Small intestine (tissue), 16 donors: ENCODE data around the gene NOX3. TPM values are rescaled to one million over a fixed set of nuclear protein-coding genes. Genes with fewer than 3 reads are reported as not detected.

ENCODE experiments used
- DNase-seq, 2 donors: peaks; one replicate each; pipeline versions ENCODE4 v3.0.0 to v3.0.0-alpha.2; 2013
- FAIRE-seq: peaks from 2 replicates; lab custom pipeline; 2012; peaks lifted over from hg19 to GRCh38; lab: Jason Lieb, UNC
- H3K27ac ChIP-seq, 3 donors: one replicate each; pipeline ENCODE4 v1.5.1; 2013; ENCODE audit warnings: low read length in 2 of 3, mild to moderate bottlenecking in 2 of 3, control low read depth in 1 of 3, inconsistent platforms in 1 of 3, low read depth in 1 of 3, moderate library complexity in 1 of 3
- H3K27me3 ChIP-seq, 3 donors: one replicate each; pipeline ENCODE4 v1.6.1; 2013; ENCODE audit warnings: low read length in 3 of 3, inconsistent platforms in 1 of 3; ENCODE audit not compliant: control insufficient read depth in 3 of 3, insufficient read depth in 3 of 3
- H3K36me3 ChIP-seq, 3 donors: one replicate each; pipeline ENCODE4 v1.6.1; 2013; ENCODE audit warnings: low read length in 3 of 3, inconsistent platforms in 1 of 3, low read depth in 1 of 3, mild to moderate bottlenecking in 1 of 3, moderate library complexity in 1 of 3; ENCODE audit not compliant: control insufficient read depth in 3 of 3, insufficient read depth in 2 of 3
- H3K4me1 ChIP-seq, 3 donors: one replicate each; pipeline ENCODE4 v1.6.1; 2013; ENCODE audit warnings: low read length in 2 of 3, inconsistent platforms in 1 of 3, low read depth in 1 of 3, mild to moderate bottlenecking in 1 of 3, moderate library complexity in 1 of 3; ENCODE audit not compliant: control insufficient read depth in 3 of 3, insufficient read depth in 2 of 3
- H3K4me3 ChIP-seq, 3 donors: one replicate each; pipeline ENCODE4 v1.5.1; 2013; ENCODE audit warnings: low read length in 3 of 3, control low read depth in 1 of 3, inconsistent platforms in 1 of 3, low read depth in 1 of 3, mild to moderate bottlenecking in 1 of 3, moderate library complexity in 1 of 3
- H3K9me3 ChIP-seq, 2 donors: one replicate each; pipeline ENCODE4 v1.6.1; 2013; ENCODE audit warnings: low read depth in 1 of 2, low read length in 1 of 2; ENCODE audit not compliant: control insufficient read depth in 2 of 2, insufficient read depth in 1 of 2
- WGBS, 3 donors: extraction: QIAGEN DNeasy Blood & Tissue Kit; methylation state at CpG; one replicate each; pipeline ENCODE4 v1.1.7; 2013; 5-methylcytosine and 5-hydroxymethylcytosine counted together
- long read RNA-seq, 10 donors: transcript quantifications; one replicate each; lab custom pipeline, GENCODE V29; 2026
- polyA plus RNA-seq, 4 donors: library from polyadenylated mRNA; stranded (reverse) in 3 of 4; unstranded in 1 of 4; fragments of 200-250 nt in 3 of 4; fragments of 120-200 nt in 1 of 4; gene quantifications; one replicate each; pipeline versions ENCODE4 v1.2.1 to v1.2.3, GENCODE V29; 2013
- donor health status: healthy with polysubstance abuse.
- donor health status: control.
- donor health status: control.
- donor health status: Bipolar disorder and iron deficiency.
- donor health status: healthy.

The NOX3 gene
- not detected for polyA plus RNA-seq
- long read RNA-seq, donor 1: 0 reads
- long read RNA-seq, donor 2: 0 reads
- long read RNA-seq, donor 3: 0 reads
- long read RNA-seq, donor 4: 0 reads
- long read RNA-seq, donor 5: 0 reads
- long read RNA-seq, donor 6: 0 reads
- long read RNA-seq, donor 7: 0 reads
- long read RNA-seq, donor 8: 0 reads
- long read RNA-seq, donor 9: 0 reads
- long read RNA-seq, donor 10: 0 reads

GRCh38 chr6:155455766-155456165, at the start of gene NOX3:
NOX3 (minus strand) TSS chr6:155455839; CDS start chr6:155455800, 39 bp downstream.
- DNase-seq (no peak), FAIRE-seq (no peak)
- Histone ChIP-seq H3K4me3 (no peak within 1 kb of the TSS), H3K27me3 (no peaks in the 10 kb centered on the region), H3K27ac (no peak within 1 kb of the TSS), H3K36me3 (no peaks in the 10 kb centered on the region), H3K4me1 (no peaks in the 10 kb centered on the region), H3K9me3 (no peaks in the 10 kb centered on the region)
- WGBS, 3 donors: 68 to 78% (median 75%) methylated on average over 5 of the region's 5 CpGs

GRCh38 chr6:155504848-155505607, 49.4 kb upstream of the NOX3 start:
- H3K4me1 ChIP-seq: no peaks in the 10 kb centered on the region
- 69 to 82% (median 75%) methylated on average over 5 of the region's 5 CpGs for WGBS, 3 donors
- FAIRE-seq (no peak), DNase-seq (no peak)
- H3K27ac ChIP-seq: no peak overlapping the region
- no peak overlapping the region for H3K4me3 ChIP-seq
- H3K36me3 ChIP-seq: no peaks in the 10 kb centered on the region
- no peaks in the 10 kb centered on the region for H3K27me3 ChIP-seq
- H3K9me3 ChIP-seq: peaks cover 0 to 2% of the 10 kb centered on the region in 2 donors

DNA sequence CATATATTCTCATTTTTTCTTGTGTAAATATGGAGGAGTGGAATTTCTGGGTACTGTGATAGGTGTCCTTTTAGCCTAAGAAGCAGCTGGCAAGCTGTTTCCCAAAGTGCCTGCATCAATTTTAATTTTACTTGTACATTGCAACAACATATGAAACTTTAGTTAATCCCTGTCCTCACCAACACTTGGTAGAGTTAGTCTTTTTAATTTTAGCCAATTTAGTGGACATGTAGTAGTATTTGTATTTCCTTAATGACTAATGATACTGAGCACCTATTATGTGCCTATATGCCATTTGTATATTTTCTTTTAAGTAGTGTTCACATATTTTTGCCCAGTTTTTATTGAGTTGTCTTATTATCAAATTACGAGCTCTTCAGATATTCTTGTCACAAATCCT, 46.8 kb upstream of the NOX3 start:
- H3K27ac ChIP-seq: no peak overlapping the region
- 81 to 95% (median 90%) methylated on average over 1 of the region's 1 CpG for WGBS, 3 donors
- DNase-seq (no peak), FAIRE-seq (no peak)
- peaks cover 0 to 5% of the 10 kb centered on the region in 2 donors for H3K9me3 ChIP-seq
- no peaks in the 10 kb centered on the region for H3K4me1 ChIP-seq
- no peaks in the 10 kb centered on the region for H3K36me3 ChIP-seq
- no peak overlapping the region for H3K4me3 ChIP-seq
- H3K27me3 ChIP-seq: no peaks in the 10 kb centered on the region

DNA sequence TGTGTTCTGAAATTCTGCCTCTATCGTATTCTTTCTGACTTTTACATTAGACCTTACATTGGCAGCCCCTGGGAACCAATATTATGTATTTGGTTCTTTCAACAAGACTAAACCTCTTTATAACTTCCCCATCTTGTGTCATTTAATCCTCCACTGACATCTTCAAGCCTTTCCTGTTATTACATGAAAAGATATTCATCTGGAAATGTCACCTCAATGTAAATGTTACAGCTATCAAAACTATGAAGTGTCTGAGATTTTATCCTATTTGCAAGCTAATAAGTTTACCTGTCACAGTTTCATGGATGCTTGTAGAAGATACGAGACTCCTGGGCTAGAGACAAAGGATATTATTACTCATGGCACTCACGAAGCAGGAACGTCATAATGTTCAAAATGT, 43.9 kb upstream of the NOX3 start:
- no peak for DNase-seq
- H3K27ac ChIP-seq: no peak overlapping the region
- FAIRE-seq: no peak
- H3K27me3 ChIP-seq: no peaks in the 10 kb centered on the region
- no peaks in the 10 kb centered on the region for H3K4me1 ChIP-seq
- peaks cover 0 to 5% of the 10 kb centered on the region in 2 donors for H3K9me3 ChIP-seq
- WGBS, 3 donors: 90 to 93% (median 92%) methylated on average over 4 of the region's 4 CpGs
- no peak overlapping the region for H3K4me3 ChIP-seq
- H3K36me3 ChIP-seq: no peaks in the 10 kb centered on the region

GRCh38 chr6:155498370-155498769, 42.7 kb upstream of the NOX3 start:
- FAIRE-seq: no peak
- Histone ChIP-seq H3K9me3 (peaks cover 0 to 5% of the 10 kb centered on the region in 2 donors), H3K27me3 (no peaks in the 10 kb centered on the region), H3K36me3 (no peaks in the 10 kb centered on the region), H3K4me1 (no peaks in the 10 kb centered on the region), H3K27ac (no peak overlapping the region), H3K4me3 (no peak overlapping the region)
- DNase-seq: no peak
- WGBS, 3 donors: 80 to 93% (median 89%) methylated on average over 2 of the region's 2 CpGs

- no peak for FAIRE-seq
- H3K4me3 ChIP-seq: no peak overlapping the region
- H3K9me3 ChIP-seq: peaks cover 0 to 10% of the 10 kb centered on the region in 2 donors
- H3K36me3 ChIP-seq: no peaks in the 10 kb centered on the region
- 70 to 85% (median 83%) methylated on average over 3 of the region's 3 CpGs for WGBS, 3 donors
- DNase-seq: no peak
- H3K4me1 ChIP-seq: no peaks in the 10 kb centered on the region
- no peak overlapping the region for H3K27ac ChIP-seq
- H3K27me3 ChIP-seq: no peaks in the 10 kb centered on the region
Measured at GRCh38 chr6:155497273-155497672, 41.6 kb upstream of the NOX3 start.

GRCh38 chr6:155495011-155495768, 39.6 kb upstream of the NOX3 start:
- FAIRE-seq (no peak), DNase-seq (peak in 1 of 2 donors; percentile 19)
- H3K27ac ChIP-seq: peak overlapping the region in 1 of 3 donors; percentile 61
- WGBS, 3 donors: 78 to 85% (median 85%) methylated on average over 11 of the region's 11 CpGs
- H3K9me3 ChIP-seq: peaks cover 0 to 9% of the 10 kb centered on the region in 2 donors
- no peaks in the 10 kb centered on the region for H3K4me1 ChIP-seq
- no peak overlapping the region for H3K4me3 ChIP-seq
- H3K27me3 ChIP-seq: no peaks in the 10 kb centered on the region
- no peaks in the 10 kb centered on the region for H3K36me3 ChIP-seq

DNA sequence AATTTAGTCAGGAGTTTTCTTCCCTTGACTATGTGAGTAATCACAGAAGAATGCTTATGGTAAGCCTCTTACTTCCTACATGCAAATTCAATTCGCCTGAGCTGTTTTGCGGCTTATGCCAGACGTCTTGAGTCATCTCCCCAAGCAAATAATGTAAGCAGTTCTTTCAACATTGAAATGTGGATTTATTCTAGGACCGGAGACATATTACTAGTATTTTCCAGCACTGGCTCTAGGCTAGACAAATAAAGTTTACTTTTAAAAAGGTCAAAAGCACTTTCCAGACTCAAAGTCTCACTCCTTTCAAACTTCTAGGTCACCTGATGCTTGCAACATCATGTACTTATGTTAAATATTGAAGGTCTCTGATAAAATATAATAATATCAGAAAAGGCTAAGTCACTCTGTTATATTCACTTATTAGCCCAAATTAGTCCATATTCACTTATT, 38.1 kb upstream of the NOX3 start:
- no peak for FAIRE-seq
- H3K9me3 ChIP-seq: peaks cover 0 to 6% of the 10 kb centered on the region in 2 donors
- no peaks in the 10 kb centered on the region for H3K27me3 ChIP-seq
- H3K4me1 ChIP-seq: no peaks in the 10 kb centered on the region
- H3K4me3 ChIP-seq: no peak overlapping the region
- 50 to 79% (median 74%) methylated on average over 4 of the region's 4 CpGs for WGBS, 3 donors
- peak in 1 of 2 donors; percentile 8 for DNase-seq
- no peak overlapping the region for H3K27ac ChIP-seq
- no peaks in the 10 kb centered on the region for H3K36me3 ChIP-seq
